Anterior cingulate cortex (tissue), 58 donors: ENCODE data around the gene TRAPPC8.
"Not testable (repeated sequence)": the region's sequence is repeated elsewhere in the genome, so short reads cannot be mapped to it uniquely, and the experiment has no call there.

Experiments used
- DNase-seq, 58 donors: peaks; one replicate each; lab custom pipeline; 2025; lab: John Stamatoyannopoulos, UW

The TRAPPC8 gene, protein sequence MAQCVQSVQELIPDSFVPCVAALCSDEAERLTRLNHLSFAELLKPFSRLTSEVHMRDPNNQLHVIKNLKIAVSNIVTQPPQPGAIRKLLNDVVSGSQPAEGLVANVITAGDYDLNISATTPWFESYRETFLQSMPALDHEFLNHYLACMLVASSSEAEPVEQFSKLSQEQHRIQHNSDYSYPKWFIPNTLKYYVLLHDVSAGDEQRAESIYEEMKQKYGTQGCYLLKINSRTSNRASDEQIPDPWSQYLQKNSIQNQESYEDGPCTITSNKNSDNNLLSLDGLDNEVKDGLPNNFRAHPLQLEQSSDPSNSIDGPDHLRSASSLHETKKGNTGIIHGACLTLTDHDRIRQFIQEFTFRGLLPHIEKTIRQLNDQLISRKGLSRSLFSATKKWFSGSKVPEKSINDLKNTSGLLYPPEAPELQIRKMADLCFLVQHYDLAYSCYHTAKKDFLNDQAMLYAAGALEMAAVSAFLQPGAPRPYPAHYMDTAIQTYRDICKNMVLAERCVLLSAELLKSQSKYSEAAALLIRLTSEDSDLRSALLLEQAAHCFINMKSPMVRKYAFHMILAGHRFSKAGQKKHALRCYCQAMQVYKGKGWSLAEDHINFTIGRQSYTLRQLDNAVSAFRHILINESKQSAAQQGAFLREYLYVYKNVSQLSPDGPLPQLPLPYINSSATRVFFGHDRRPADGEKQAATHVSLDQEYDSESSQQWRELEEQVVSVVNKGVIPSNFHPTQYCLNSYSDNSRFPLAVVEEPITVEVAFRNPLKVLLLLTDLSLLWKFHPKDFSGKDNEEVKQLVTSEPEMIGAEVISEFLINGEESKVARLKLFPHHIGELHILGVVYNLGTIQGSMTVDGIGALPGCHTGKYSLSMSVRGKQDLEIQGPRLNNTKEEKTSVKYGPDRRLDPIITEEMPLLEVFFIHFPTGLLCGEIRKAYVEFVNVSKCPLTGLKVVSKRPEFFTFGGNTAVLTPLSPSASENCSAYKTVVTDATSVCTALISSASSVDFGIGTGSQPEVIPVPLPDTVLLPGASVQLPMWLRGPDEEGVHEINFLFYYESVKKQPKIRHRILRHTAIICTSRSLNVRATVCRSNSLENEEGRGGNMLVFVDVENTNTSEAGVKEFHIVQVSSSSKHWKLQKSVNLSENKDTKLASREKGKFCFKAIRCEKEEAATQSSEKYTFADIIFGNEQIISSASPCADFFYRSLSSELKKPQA (N-terminal part only)

DNA sequence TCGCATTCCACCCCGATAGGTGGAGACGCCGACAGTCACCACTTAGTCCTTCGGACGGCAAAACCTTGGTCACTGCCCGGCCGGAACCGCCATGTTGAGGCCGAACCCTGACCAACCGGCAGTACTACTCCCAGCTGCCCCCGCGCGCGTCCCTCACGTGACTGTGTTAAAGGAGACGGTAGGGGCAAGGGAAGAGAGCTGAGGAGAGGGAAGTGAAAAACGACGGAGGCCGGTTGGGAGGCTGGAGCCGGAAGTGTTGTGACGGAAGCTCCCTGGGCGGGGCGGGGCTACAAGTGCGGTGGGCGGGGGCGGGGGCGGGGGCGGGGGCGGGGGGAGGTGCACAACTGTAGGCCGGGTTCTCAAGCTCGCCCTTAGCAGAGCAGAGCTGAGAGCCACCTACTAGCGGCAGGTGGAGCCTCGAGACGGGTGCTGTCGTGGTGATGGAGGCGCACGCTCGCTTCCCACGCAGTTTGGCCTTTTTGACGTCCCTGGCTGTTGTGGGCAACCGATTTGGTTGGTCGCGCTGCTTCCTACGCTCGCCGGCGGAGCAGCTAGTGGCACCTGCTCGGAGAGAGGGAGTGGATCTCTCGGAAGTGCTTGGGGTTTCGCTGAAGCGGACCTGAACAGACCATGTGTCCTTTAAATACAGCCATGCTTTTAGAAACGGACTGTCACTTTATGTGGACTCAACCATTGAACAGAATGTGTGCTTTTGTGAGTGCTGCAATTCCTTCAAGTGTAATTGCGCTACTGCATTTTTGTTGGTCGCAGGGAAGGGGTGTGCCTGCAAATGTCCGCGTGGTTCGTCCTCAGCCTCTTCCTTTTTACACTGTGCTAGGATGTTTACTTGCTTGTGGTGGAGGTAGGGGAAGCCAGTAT, at the start of gene TRAPPC8:
TSS of gene TRAPPC8 (minus strand) at position 130 of the 879 bp plus-strand sequence. CDS start 364 bp downstream, outside the sequence.
- DNase-seq: peak; percentile 83 to 100 (median 98)

DNA sequence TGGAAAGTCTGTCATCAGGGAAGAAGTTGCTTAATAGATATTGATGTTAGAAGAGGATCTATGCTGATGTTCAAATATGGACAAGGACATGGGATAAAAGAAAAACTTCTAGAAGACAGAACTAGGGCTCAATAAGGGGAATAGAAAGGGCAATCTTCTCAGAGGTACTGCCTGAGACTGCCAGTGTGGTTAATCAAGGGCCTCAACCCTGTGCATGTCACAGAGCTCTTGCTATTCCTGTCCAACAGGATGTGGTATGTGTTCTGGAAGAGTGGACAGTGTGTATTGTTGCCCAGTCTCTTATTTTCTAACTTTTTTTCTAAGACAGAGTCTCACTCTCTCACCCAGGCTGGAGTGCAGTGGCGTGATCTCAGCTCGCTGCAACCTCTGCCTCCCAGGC, 47.9 kb upstream of the TRAPPC8 start:
- DNase-seq: peak in 6 of 58 donors; percentile 3 to 28 (median 9)

DNA sequence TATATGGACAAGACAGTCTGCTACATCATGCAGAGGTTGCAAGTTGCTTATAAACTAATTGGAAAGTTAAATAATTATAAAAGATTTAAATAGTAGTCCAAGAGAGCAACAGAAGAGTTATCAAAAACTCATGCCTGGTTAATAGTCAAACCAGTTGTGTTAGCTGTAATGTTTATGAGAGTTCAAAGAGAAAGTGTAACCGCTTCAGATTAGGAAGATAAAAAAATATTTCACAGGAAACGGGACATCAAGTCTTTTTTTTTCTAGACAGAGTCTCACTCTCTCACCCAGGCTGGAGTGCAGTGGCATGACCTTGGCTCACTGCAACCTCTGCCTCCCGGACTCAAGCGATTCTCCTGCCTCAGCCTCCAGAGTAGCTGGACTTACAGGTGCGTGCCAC, 41.0 kb upstream of the TRAPPC8 start:
- no peak for DNase-seq

DNA sequence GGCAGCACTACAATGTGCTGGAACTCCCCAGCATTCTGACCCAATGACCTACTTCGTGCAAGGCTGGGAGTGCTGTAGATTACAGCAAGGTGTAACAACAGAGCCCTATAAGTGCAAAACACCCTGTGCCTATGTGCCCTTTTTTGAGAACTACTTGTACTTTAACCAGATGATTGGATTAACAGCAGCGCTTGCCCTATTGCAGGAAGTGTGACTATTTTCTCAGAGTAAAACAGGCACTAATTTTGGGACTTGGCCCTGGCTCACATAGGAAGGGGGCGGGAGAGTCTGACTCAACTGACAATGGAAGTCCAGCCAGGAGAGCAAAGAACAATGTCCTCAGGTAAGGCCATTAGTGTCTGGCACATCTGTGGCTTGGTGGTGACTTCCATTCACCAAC, 40.1 kb upstream of the TRAPPC8 start:
- no peak for DNase-seq

DNA sequence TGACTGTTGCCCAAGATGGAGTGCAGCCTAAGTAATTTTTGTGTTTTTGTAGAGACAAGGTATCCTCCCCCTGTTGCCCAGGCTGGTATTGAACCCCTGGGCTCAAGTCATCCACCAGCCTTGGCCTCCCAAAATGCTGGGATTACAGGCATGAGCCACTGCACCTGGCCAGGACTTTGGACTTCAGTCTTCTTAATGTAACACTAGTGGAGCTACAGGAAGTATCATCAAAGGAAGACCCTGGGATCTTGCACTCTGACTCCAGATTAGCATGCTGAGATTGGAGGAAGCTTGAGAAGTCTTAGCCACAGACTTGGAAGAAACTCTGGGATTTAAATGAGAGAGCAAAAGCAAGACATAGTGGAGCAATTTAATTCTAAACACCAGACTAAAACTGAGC, 37.9 kb upstream of the TRAPPC8 start:
- no peak for DNase-seq

DNA sequence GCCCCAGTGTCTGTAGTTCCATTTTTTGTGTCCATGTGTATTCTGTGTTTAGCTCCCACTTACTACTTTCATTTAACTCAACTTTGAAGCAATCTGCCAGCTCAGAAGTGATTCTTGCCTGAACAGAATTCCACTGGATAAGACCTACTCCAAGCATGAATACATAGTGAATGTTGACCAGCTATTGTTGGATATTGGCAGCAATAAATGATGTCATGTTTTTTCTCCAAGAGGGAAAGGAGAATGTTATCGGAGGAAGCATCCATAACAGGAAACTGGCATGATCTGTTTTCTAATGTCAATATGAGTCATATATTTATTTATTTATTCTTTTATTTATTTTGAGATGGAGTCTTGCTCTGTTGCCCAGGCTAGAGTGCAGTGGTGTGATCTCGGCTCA, 36.8 kb upstream of the TRAPPC8 start:
- no peak for DNase-seq

DNA sequence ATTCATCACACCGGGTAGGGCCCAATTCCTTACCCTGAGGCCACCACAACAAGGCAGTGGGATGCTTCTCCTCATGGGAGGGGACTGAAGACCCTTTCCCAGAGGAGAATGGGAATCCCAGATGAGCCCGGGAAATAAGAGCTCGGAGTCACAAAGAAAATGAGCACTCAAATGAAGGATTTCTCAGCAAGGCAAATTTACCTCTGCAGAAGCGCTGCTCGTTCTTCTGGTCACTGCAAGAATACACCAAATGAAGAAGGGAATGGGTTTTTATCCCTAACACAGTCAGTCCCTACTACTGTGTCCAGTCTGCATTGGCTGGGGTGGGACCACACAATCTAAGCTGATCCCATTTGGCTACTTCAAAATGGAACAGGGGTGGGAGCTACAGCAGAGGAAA, 35.7 kb upstream of the TRAPPC8 start:
- no peak for DNase-seq

GRCh38 chr18:31977270-31977872, 34.4 kb upstream of the TRAPPC8 start:
- peak in 19 of 58 donors; percentile 1 to 34 (median 8) for DNase-seq

GRCh38 chr18:31976242-31976641, 33.3 kb upstream of the TRAPPC8 start:
- DNase-seq: no peak

DNA sequence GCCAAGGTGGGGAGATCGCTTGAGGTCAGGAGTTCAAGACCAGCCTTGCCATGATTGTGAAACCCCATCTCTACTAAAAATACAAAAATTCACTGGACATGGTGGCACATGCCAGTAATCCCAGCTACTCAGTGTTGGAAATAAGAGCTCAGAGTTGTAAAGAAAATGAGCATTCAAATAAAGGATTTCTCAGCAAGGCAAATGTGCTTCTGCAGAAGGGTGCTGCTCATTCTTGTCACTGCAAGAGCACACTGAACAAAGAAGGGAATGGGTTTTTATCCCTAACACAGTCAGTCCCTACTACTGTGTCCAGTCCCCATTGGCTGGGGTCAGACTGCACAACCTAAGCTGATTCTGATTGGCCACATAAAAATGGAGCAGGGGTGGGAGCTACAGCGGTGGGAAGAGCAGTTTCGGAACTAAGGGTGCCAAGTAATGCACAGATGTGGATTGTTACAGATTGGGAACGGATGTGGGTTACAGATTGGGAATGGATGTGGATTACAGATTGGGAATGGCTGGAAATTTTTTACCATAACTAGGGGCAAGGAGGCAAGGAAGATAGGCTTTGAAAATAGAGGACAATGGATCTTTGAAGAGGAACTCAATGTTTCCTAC, 31.1 kb upstream of the TRAPPC8 start:
- no peak for DNase-seq

DNA sequence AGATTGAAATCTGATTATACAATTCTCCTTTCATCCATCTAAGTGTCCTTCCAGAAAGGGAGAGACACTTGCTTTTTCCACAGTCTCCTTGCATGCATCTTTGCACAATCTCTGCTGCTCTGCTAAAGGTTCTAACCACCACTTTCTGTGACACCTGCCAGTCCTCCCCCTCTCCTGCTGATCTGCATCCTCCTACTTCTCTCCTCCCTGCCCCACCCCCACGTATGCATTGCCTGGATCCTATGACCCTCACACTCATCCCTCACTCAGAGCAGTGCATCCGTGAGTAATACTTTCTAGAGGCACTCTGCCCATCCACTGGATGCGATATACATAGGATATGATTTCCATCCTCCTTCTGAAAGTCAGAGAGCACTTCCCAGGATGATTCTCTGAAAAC, 27.7 kb upstream of the TRAPPC8 start:
- DNase-seq: peak in 1 of 58 donors; percentile 18

- no peak for DNase-seq
Observed at GRCh38 chr18:31965316-31965970, 22.5 kb upstream of the TRAPPC8 start.

DNA sequence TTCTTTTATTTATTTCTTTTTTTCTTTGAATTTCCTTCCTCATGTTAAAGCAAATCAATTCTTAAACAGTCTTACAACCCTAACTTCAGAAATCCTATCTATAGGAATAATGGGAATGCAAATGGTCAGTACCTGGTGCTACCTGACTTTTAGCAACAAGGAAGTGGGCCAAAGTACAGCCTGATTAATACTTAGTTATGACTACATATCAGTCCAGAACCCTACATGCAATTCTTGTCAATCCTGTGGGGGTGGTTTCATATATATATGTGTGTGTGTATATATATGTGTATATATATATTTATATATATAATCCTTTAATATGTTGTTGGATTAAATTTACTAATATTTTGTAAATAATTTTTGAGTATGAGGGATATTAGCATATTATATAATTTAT, 14.8 kb upstream of the TRAPPC8 start:
- DNase-seq: no peak

DNA sequence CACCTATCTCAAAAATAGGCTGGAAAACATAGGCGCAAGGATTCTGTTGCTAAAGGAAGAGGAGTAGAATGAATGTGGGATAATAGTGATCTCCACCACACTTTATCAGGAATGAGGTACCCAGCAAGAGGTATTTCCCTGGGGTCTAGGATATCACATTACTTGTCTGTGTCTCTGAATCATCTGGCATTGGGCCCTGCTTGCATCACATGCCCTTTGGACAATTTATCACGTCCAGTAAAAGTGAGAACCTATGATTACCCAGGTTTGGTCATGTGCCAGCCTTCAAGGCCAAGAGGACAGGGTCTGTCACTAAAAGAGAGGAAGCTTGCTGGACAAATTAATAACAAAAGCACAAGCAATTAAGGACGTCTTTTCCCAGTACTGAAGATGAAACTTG, 11.4 kb upstream of the TRAPPC8 start:
- no peak for DNase-seq

GRCh38 chr18:31953699-31954098, 10.8 kb upstream of the TRAPPC8 start:
- not testable (repeated sequence) for DNase-seq

- DNase-seq: no peak
Observed at GRCh38 chr18:31952223-31952622, 9.3 kb upstream of the TRAPPC8 start.

DNA sequence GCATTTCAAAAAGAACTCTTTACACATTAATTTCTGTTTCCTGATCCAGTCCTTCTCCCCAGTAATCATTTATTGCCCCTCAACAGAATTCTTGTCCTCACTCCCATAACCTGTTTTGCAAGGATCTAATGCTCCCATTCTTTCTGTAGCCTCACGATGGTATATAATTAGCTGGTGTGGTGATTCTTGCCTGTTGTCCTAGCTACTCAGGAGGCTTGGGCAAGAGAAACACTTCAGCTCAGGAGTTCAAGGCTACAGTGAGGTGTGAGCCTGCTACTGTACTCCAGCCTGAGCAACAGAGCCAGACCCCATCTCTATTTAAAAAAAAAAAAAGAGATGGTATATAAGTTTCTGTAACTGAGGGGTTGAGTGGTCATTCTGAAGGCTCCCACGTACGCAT, 7.7 kb upstream of the TRAPPC8 start:
- DNase-seq: no peak

GRCh38 chr18:31948349-31948748, 5.4 kb upstream of the TRAPPC8 start:
- DNase-seq: not testable (repeated sequence)
